HG02852 (cell line): ENCODE measurements around the gene DISP3.

Experiments
- ATAC-seq: cut with Tn5 transposase; IDR thresholded peaks from one replicate; pipeline ENCODE4 v1.9.1; 2021; ENCODE audit warnings: mild to moderate bottlenecking, moderate library complexity; ENCODE audit not compliant: unreplicated experiment

DISP3 gene

GRCh38 chr1:11514366-11514765 is 35.4 kb downstream of the DISP3 start:
- no peak for ATAC-seq

GRCh38 chr1:11515368-11516300 is 36.7 kb downstream of the DISP3 start:
- ATAC-seq, result no peak

GRCh38 chr1:11516961-11517635 is 38.1 kb downstream of the DISP3 start:
- no peak for ATAC-seq

GRCh38 chr1:11518016-11518701 is 39.2 kb downstream of the DISP3 start:
- ATAC-seq, result no peak

- ATAC-seq, result no peak
Observed at GRCh38 chr1:11518791-11519628, 40.1 kb downstream of the DISP3 start.

GRCh38 chr1:11519629-11520031 is 40.7 kb downstream of the DISP3 start:
- no peak for ATAC-seq

GRCh38 chr1:11520531-11521233 is 41.7 kb downstream of the DISP3 start:
- no peak for ATAC-seq

- no peak for ATAC-seq
Observed at GRCh38 chr1:11521582-11522399, 42.8 kb downstream of the DISP3 start.

GRCh38 chr1:11522400-11523235 is 43.7 kb downstream of the DISP3 start:
- no peak for ATAC-seq

GRCh38 chr1:11523261-11523660 is 44.3 kb downstream of the DISP3 start:
- ATAC-seq, result no peak

- ATAC-seq, result no peak
Observed at GRCh38 chr1:11523746-11524464, 45.0 kb downstream of the DISP3 start.

- no peak for ATAC-seq
Observed at GRCh38 chr1:11524465-11525150, 45.7 kb downstream of the DISP3 start.

GRCh38 chr1:11525151-11525505 is 46.2 kb downstream of the DISP3 start:
- no peak for ATAC-seq

- ATAC-seq, result no peak
Observed at GRCh38 chr1:11525516-11525915, 46.6 kb downstream of the DISP3 start.

- ATAC-seq, result no peak
Observed at GRCh38 chr1:11526071-11526895, 47.3 kb downstream of the DISP3 start.
